Measurements from ENCODE around the gene PPP1CC. TPM values are rescaled to one million over a fixed set of nuclear protein-coding genes. Genes with fewer than 3 reads are reported as not detected.

The PPP1CC gene
- total and polyA plus RNA-seq, 2 donors (not counting 3 experiments of a cell fraction or from before 2014, with no cell fraction given) = 67.1 to 139 TPM

GRCh38 chr12:110750784-110751461, 8.2 kb upstream of the PPP1CC start:
- H3K27me3 ChIP-seq (ENCODE audit: control insufficient read depth in 2 of 2, insufficient read depth in 2 of 2, low read length in 2 of 2) = peaks cover 0 to 2% of the 10 kb centered on the region in 2 experiments
- H4K20me1 ChIP-seq (replicated peaks; ENCODE audit: control insufficient read depth, extremely low read depth, insufficient read depth, low read length) = no peaks in the 10 kb centered on the region
- no peak overlapping the region for H3K4me2 ChIP-seq (ENCODE audit: insufficient read depth, low read length)
- H3K9ac ChIP-seq (replicated peaks; ENCODE audit: extremely low read depth, insufficient read depth, low read length) = no peak overlapping the region
- no peaks in the 10 kb centered on the region for H3K4me1 ChIP-seq (ENCODE audit: control insufficient read depth, extremely low read depth, insufficient read depth, low read length)
- CTCF ChIA-PET = no interaction called here
- H2AFZ ChIP-seq (ENCODE audit: low read depth, low read length) = no peak overlapping the region
- POLR2A ChIA-PET = no interaction called here
- H3K36me3 ChIP-seq (ENCODE audit: control insufficient read depth in 2 of 2, extremely low read depth in 1 of 2, insufficient read depth in 2 of 2, low read length in 2 of 2) = no peaks in the 10 kb centered on the region
- intact Hi-C loops (cut with micrococcal nuclease) = no loop called here
- no peak overlapping the region for H3K4me3 ChIP-seq (replicated peaks in 1 of 3; ENCODE audit: insufficient read depth in 1 of 3, low read depth in 1 of 3, low read length in 3 of 3)
- no peak overlapping the region for H3K27ac ChIP-seq (ENCODE audit: insufficient read depth, low read depth, low read length)
- DNase-seq (ENCODE audit: low read depth, low spot score) = no peak
- BruUV-seq (replicated peaks) = no TSS peak
- no peaks in the 10 kb centered on the region for H3K9me3 ChIP-seq (replicated peaks; ENCODE audit: control insufficient read depth, insufficient read depth, low read length)
- no peaks in the 10 kb centered on the region for H3K79me2 ChIP-seq (ENCODE audit: control insufficient read depth, insufficient read depth, low read length)
- no peak for FAIRE-seq
- dilution Hi-C loops (cut with MboI; ENCODE audit: extremely low pct_ligation_motif_present, low sequenced_read_pairs) = no loop called here
- TF ChIP-seq GATA2 (IDR thresholded peaks at IDR 0.05; ENCODE audit: insufficient read depth, insufficient read length, low read depth, low read length) = no peak
- no peak for TF ChIP-seq FOS (IDR thresholded peaks at IDR 0.05; ENCODE audit: borderline replicate concordance, insufficient read depth, low read length)
- TF ChIP-seq CTCF (IDR thresholded peaks at IDR 0.05; ENCODE audit: extremely low read depth in 1 of 2, insufficient read depth in 1 of 2, low read depth in 1 of 2, low read length in 2 of 2) = no peak
- no peak for TF ChIP-seq MYC (IDR thresholded peaks at IDR 0.05; ENCODE audit: low read depth, low read length)
- no peak for TF ChIP-seq JUN (IDR thresholded peaks at IDR 0.05; ENCODE audit: borderline replicate concordance, insufficient read depth, insufficient read length, low read depth)
- no peak for TF ChIP-seq MAX (IDR thresholded peaks at IDR 0.05; ENCODE audit: insufficient read depth, insufficient read length)
- TF ChIP-seq POLR2AphosphoS5 (IDR thresholded peaks at IDR 0.05; ENCODE audit: insufficient read depth, low read depth, low read length) = no peak
- no peak for TF ChIP-seq EZH2 (IDR thresholded peaks at IDR 0.05; ENCODE audit: borderline replicate concordance, low read depth, low read length, severe bottlenecking)
- no peak for TF ChIP-seq POLR2A (IDR thresholded peaks at IDR 0.05; ENCODE audit: low read depth, low read length)
- H3K9me1 ChIP-seq (replicated peaks; ENCODE audit: control insufficient read depth, extremely low read depth, insufficient read depth, low read length) = no peaks in the 10 kb centered on the region

Measured in endothelial cell of umbilical vein (primary cell).